ENCODE data around the gene IZUMO2. TPM values are rescaled to one million over a fixed set of nuclear protein-coding genes. Genes with fewer than 3 reads are reported as not detected.

The IZUMO2 gene
- total RNA-seq, 1 donor from 2014 or later = not detected

- Histone ChIP-seq H3K9me3 (no peaks in the 10 kb centered on the region), H3K27me3 (ENCODE audit: low read depth) (no peaks in the 10 kb centered on the region), H3K4me1 (no peaks in the 10 kb centered on the region), H3K27ac (no peak overlapping the region), H3K36me3 (no peaks in the 10 kb centered on the region), H3K4me3 (no peak overlapping the region)
- DNase-seq = no peak
- TF ChIP-seq CTCF (IDR thresholded peaks at IDR 0.05) = no peak
- intact Hi-C loops (cut with DNase I) = no loop called here
- ATAC-seq = no peak
Measured at GRCh38 chr19:50176775-50177174, 13.7 kb upstream of the IZUMO2 start.

GRCh38 chr19:50175924-50176323 lies 12.8 kb upstream of the IZUMO2 start:
- intact Hi-C loops (cut with DNase I) = no loop called here
- Histone ChIP-seq H3K4me1 (no peaks in the 10 kb centered on the region), H3K36me3 (no peaks in the 10 kb centered on the region), H3K9me3 (no peaks in the 10 kb centered on the region), H3K4me3 (no peak overlapping the region), H3K27me3 (ENCODE audit: low read depth) (no peaks in the 10 kb centered on the region), H3K27ac (no peak overlapping the region)
- TF ChIP-seq CTCF (IDR thresholded peaks at IDR 0.05) = no peak
- DNase-seq (no peak), ATAC-seq (no peak)

GRCh38 chr19:50174100-50174793 lies 11.2 kb upstream of the IZUMO2 start:
- no peak for TF ChIP-seq CTCF (IDR thresholded peaks at IDR 0.05)
- no peak for DNase-seq
- no peak for ATAC-seq

GRCh38 chr19:50173127-50173526 lies 10.0 kb upstream of the IZUMO2 start:
- DNase-seq (no peak), ATAC-seq (peak in 1 of 2 donors; percentile 56)
- Histone ChIP-seq H3K36me3 (no peaks in the 10 kb centered on the region), H3K27me3 (ENCODE audit: low read depth) (no peaks in the 10 kb centered on the region), H3K27ac (no peak overlapping the region), H3K4me3 (no peak overlapping the region), H3K4me1 (no peaks in the 10 kb centered on the region), H3K9me3 (no peaks in the 10 kb centered on the region)
- no peak for TF ChIP-seq CTCF (IDR thresholded peaks at IDR 0.05)
- intact Hi-C loops (cut with DNase I) = no loop called here

More at GRCh38 chr19:50174100-50174793, 11.2 kb upstream of the IZUMO2 start:
- H3K9me3 ChIP-seq = no peaks in the 10 kb centered on the region
- H3K36me3 ChIP-seq = no peaks in the 10 kb centered on the region
- H3K4me1 ChIP-seq = no peaks in the 10 kb centered on the region
- no peak overlapping the region for H3K4me3 ChIP-seq
- intact Hi-C loops (cut with DNase I) = no loop called here
- H3K27me3 ChIP-seq (ENCODE audit: low read depth) = no peaks in the 10 kb centered on the region
- H3K27ac ChIP-seq = no peak overlapping the region

GRCh38 chr19:50172726-50173125 lies 9.6 kb upstream of the IZUMO2 start:
- DNase-seq = no peak
- no peak for TF ChIP-seq CTCF (IDR thresholded peaks at IDR 0.05)

More at GRCh38 chr19:50172726-50173125, 9.6 kb upstream of the IZUMO2 start:
- Histone ChIP-seq H3K4me3 (no peak overlapping the region), H3K36me3 (no peaks in the 10 kb centered on the region), H3K9me3 (no peaks in the 10 kb centered on the region), H3K27me3 (ENCODE audit: low read depth) (no peaks in the 10 kb centered on the region), H3K4me1 (no peaks in the 10 kb centered on the region), H3K27ac (no peak overlapping the region)
- intact Hi-C loops (cut with DNase I) = no loop called here
- ATAC-seq = no peak

Data from lower lobe of right lung (tissue), 2 donors.